ENCODE measurements around the gene POGLUT2.

Gene POGLUT2

GRCh38 chr13:102798581-102799425 lies at the start of gene POGLUT2, which contains the start of gene BIVM:
TSS of gene POGLUT2 (minus strand) at chr13:102798976. CDS start at chr13:102798670, 306 bp downstream.
TSS of gene BIVM (plus strand) at chr13:102799119. CDS start at chr13:102807268, 8,149 bp downstream.
- in situ Hi-C loops (cut with HindIII; ENCODE audit: low sequenced_read_pairs): no loop called here
- H3K4me3 ChIP-seq (ENCODE audit: low read depth, low read length): peak within 1 kb of the TSS; percentile 75
- TF ChIP-seq, protein P1, sequence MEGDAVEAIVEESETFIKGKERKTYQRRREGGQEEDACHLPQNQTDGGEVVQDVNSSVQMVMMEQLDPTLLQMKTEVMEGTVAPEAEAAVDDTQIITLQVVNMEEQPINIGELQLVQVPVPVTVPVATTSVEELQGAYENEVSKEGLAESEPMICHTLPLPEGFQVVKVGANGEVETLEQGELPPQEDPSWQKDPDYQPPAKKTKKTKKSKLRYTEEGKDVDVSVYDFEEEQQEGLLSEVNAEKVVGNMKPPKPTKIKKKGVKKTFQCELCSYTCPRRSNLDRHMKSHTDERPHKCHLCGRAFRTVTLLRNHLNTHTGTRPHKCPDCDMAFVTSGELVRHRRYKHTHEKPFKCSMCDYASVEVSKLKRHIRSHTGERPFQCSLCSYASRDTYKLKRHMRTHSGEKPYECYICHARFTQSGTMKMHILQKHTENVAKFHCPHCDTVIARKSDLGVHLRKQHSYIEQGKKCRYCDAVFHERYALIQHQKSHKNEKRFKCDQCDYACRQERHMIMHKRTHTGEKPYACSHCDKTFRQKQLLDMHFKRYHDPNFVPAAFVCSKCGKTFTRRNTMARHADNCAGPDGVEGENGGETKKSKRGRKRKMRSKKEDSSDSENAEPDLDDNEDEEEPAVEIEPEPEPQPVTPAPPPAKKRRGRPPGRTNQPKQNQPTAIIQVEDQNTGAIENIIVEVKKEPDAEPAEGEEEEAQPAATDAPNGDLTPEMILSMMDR (IDR thresholded peaks at IDR 0.05; ENCODE audit: low read depth, low read length, missing control alignments): no peak
- peak; percentile 86 for DNase-seq (ENCODE audit: low read depth)

DNA sequence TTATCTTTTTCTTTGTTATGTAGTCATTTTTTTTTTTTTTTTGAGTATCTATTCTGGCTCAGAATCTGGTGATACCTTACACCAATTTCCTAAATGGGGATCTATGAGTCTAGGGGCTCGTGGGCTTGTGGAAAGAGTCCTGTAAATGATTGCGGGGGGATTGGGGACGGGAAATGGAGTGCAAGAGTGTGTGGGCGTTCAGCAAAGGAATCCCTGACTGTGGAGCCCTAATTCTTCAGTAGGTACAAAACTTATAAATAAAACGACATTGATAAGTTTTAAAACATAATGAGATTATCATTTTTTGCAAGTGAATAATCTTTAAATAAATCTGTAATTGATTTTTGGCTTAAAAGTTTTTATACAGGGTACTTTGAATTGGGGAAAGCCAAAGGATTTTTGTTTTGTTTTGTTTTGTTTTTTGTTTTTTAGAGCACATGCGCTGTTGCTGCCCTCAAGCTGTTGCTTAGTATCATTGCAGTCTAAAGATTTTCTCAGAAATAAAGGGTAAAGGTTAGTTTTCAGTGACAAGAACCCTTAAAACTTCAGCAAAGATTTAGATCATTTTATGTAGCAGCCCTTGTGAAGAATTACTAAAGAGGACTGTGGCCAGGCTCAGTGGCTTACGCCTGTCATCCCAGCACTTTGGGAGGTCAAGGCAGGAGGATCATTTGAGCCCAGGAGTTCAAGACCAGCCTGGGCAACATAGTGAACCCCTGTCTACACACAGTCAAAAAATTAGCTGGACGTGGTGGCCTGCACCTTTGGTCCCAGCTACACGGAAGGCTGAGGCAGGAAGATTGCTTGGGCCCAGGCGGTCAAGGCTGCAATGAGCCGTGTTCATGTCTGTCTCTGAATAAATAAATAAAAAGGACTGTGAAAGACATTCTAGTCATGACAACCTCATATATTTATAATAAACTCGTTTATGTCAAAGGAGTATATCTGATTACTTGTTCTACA lies 48.8 kb upstream of the POGLUT2 start:
- peak overlapping the region; percentile 94 for H3K4me3 ChIP-seq (ENCODE audit: low read depth, low read length)
- DNase-seq (ENCODE audit: low read depth): no peak
- TF ChIP-seq, protein P1 (IDR thresholded peaks at IDR 0.05; ENCODE audit: low read depth, low read length, missing control alignments): peak; percentile 72
- in situ Hi-C loops (cut with HindIII; ENCODE audit: low sequenced_read_pairs): no loop called here

- in situ Hi-C loops (cut with HindIII; ENCODE audit: low sequenced_read_pairs): no loop called here
- no peak for DNase-seq (ENCODE audit: low read depth)
- TF ChIP-seq, protein P1 (IDR thresholded peaks at IDR 0.05; ENCODE audit: low read depth, low read length, missing control alignments): no peak
- H3K4me3 ChIP-seq (ENCODE audit: low read depth, low read length): peak overlapping the region; percentile 94
Observed at GRCh38 chr13:102846261-102847015, 47.7 kb upstream of the POGLUT2 start.

DNA sequence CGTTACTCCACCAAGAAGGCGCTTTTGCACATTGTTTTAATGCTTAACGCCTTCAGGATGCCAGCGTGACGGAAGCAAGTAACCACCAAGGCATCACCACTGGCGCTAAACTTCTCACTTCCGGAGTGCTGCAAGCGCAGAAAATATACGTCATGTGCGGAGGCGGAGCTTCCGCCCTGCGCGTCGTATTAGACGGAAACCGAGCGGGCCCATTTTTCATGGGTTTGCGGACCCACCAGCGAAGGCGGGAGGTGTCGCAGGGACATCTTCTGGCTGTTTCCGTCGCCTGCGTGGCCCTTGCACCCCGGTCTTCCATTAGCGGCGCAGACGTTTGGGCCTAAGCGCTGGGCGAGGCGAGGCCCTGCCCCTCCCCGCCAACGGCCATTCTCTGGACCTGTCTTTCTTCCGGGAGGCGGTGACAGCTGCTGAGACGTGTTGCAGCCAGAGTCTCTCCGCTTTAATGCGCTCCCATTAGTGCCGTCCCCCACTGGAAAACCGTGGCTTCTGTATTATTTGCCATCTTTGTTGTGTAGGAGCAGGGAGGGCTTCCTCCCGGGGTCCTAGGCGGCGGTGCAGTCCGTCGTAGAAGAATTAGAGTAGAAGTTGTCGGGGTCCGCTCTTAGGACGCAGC lies 47.0 kb upstream of the POGLUT2 start, which contains the start of gene ERCC5:
ERCC5 (plus strand) TSS at position 403 of the 631 bp plus-strand sequence. CDS start 235 bp downstream, outside the sequence.
- DNase-seq (ENCODE audit: low read depth): peak; percentile 88
- TF ChIP-seq, protein P1 (IDR thresholded peaks at IDR 0.05; ENCODE audit: low read depth, low read length, missing control alignments): no peak
- peak within 1 kb of the TSS; percentile 94 for H3K4me3 ChIP-seq (ENCODE audit: low read depth, low read length)
- in situ Hi-C loops (cut with HindIII; ENCODE audit: low sequenced_read_pairs): no loop called here

DNA sequence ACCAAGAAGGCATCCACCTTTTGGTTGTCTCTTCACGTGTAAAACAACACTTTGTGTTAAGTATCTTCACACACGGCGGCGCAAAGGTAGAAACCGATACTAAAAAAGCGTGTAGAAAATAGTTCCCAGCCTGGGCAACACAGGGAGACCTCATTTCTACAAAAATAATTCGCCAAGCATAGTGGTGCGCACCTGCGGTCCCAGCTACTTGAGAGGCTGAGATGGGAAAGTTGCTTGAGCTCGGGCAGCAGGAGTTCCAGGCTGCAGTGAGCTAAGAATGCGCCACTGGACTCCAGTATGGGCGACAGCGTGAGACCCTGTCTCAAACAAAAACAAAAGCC lies 46.5 kb upstream of the POGLUT2 start:
- in situ Hi-C loops (cut with HindIII; ENCODE audit: low sequenced_read_pairs): no loop called here
- no peak for DNase-seq (ENCODE audit: low read depth)
- TF ChIP-seq, protein P1 (IDR thresholded peaks at IDR 0.05; ENCODE audit: low read depth, low read length, missing control alignments): no peak
- peak overlapping the region; percentile 94 for H3K4me3 ChIP-seq (ENCODE audit: low read depth, low read length)

All from astrocyte of the cerebellum (primary cell).